ENCODE data around the gene MOB2.

- no peak for TF ChIP-seq SP1 (IDR thresholded peaks at IDR 0.05)
- TF ChIP-seq CTCF (IDR thresholded peaks at IDR 0.05; ENCODE audit: low read depth, low read length, missing input control): no peak
- TF ChIP-seq FOXA1 (IDR thresholded peaks at IDR 0.05): no peak
- no peak for TF ChIP-seq REST (IDR thresholded peaks at IDR 0.05)
- TF ChIP-seq RAD21 (IDR thresholded peaks at IDR 0.05): no peak
- TF ChIP-seq ZBTB33 (IDR thresholded peaks at IDR 0.05): no peak
- TF ChIP-seq HNF4G (IDR thresholded peaks at IDR 0.05): no peak
Observed at GRCh38 chr11:1501421-1502167, 15.0 kb upstream of the MOB2 start.

Data from liver (tissue), 3 donors.